DND-41 (cell line): Measurements from ENCODE around the gene PDPR.
"Not testable (repeated sequence)": the region's sequence is repeated elsewhere in the genome, so short reads cannot be mapped to it uniquely, and the experiment has no call there.

Experiments
- ATAC-seq: fragments of 200-7000 bp; cut with Tn5 transposase; 3 replicates; pipeline ENCODE4 v1.9.1; 2021; ENCODE audit warnings: low read depth; ENCODE audit not compliant: insufficient read depth
- DNase-seq: peaks from one replicate; pipeline ENCODE4 v3.0.0-alpha.2; 2020
- H2AFZ ChIP-seq: 2 replicates; pipeline ENCODE4 v1.6.0; 2012; ENCODE audit warnings: low read depth, low read length
- H3K27ac ChIP-seq: 2 replicates; pipeline ENCODE4 v1.5.1; 2012; ENCODE audit warnings: low read length, inconsistent platforms
- H3K27me3 ChIP-seq: fragments of 200-600 bp; sonication (generic); 2 replicates; pipeline ENCODE4 v1.6.0; 2012; ENCODE audit warnings: low read length, mild to moderate bottlenecking, inconsistent platforms; ENCODE audit not compliant: insufficient read depth, poor library complexity
- H3K36me3 ChIP-seq: 2 replicates; pipeline ENCODE4 v1.5.1; 2012; ENCODE audit warnings: low read length, inconsistent platforms; ENCODE audit not compliant: insufficient read depth
- H3K4me1 ChIP-seq: 2 replicates; pipeline ENCODE4 v1.5.1; 2012; ENCODE audit warnings: mild to moderate bottlenecking, low read length; ENCODE audit not compliant: insufficient read depth
- H3K4me2 ChIP-seq: 2 replicates; pipeline ENCODE4 v1.6.0; 2012; ENCODE audit warnings: mild to moderate bottlenecking, moderate library complexity, low read length, inconsistent platforms; ENCODE audit not compliant: insufficient read depth
- H3K4me3 ChIP-seq, 2 experiments: fragments of 200-600 bp in 1 of 2; shearing (Covaris generic) in 1 of 2; 2 replicates each; pipeline ENCODE4 v1.5.1; 2012 to 2016; ENCODE audit warnings: inconsistent platforms in 2 of 2, low read length in 2 of 2, mild to moderate bottlenecking in 2 of 2, low read depth in 1 of 2, moderate library complexity in 1 of 2
- H3K79me2 ChIP-seq: 2 replicates; pipeline ENCODE4 v1.6.0; 2012; ENCODE audit warnings: low read length, inconsistent platforms; ENCODE audit not compliant: insufficient read depth
- H3K9ac ChIP-seq: 2 replicates; pipeline ENCODE4 v1.6.0; 2012; ENCODE audit warnings: low read depth, mild to moderate bottlenecking, inconsistent platforms, low read length, moderate library complexity
- H3K9me3 ChIP-seq: 2 replicates; pipeline ENCODE4 v1.5.1; 2012; ENCODE audit warnings: low read length, moderate library complexity, mild to moderate bottlenecking, inconsistent platforms; ENCODE audit not compliant: insufficient read depth, severe bottlenecking
- H4K20me1 ChIP-seq: 2 replicates; pipeline ENCODE4 v1.6.0; 2012; ENCODE audit warnings: low read length; ENCODE audit not compliant: insufficient read depth

Gene PDPR

GRCh38 chr16:70113982-70114826 is at the start of gene PDPR:
TSS of gene PDPR (plus strand) at chr16:70114332. CDS start at chr16:70120493, 6,161 bp downstream.
- DNase-seq (peak; percentile 96), ATAC-seq (peak; percentile 93)
- Histone ChIP-seq H3K79me2 (peaks cover 33% of the 10 kb centered on the region), H3K4me2 (peak within 1 kb of the TSS; percentile 74), H3K9ac (peak within 1 kb of the TSS; percentile 71), H3K4me1 (peaks cover 14% of the 10 kb centered on the region), H3K27ac (peak within 1 kb of the TSS; percentile 68), H4K20me1 (peaks cover 10% of the 10 kb centered on the region; the same call in 1 of the 2 replicates), H3K4me3 (peak within 1 kb of the TSS; percentile 81 to 96; a peak in 3 of 4 replicates), H2AFZ (peak within 1 kb of the TSS; percentile 80)
- not testable (repeated sequence) for H3K27me3 ChIP-seq, H3K36me3 ChIP-seq, H3K9me3 ChIP-seq

- peak overlapping the region; percentile 36; the same call in 1 of the 2 replicates for H3K27ac ChIP-seq
- peak; percentile 13; the same call in 1 of the 3 replicates for ATAC-seq
- H3K9ac ChIP-seq: peak overlapping the region; percentile 64
- not testable (repeated sequence) for H4K20me1 ChIP-seq, H3K9me3 ChIP-seq, H3K36me3 ChIP-seq, H3K27me3 ChIP-seq
- H2AFZ ChIP-seq: peak overlapping the region; percentile 67
- peak overlapping the region; percentile 91 for H3K4me2 ChIP-seq
- peak; percentile 33 for DNase-seq
- peaks cover 17% of the 10 kb centered on the region for H3K4me1 ChIP-seq
- H3K4me3 ChIP-seq: peak overlapping the region; percentile 40 to 66; a peak in 3 of 4 replicates
- H3K79me2 ChIP-seq: peaks cover 10% of the 10 kb centered on the region
These were observed 49.2 kb upstream of the PDPR start for GRCh38 chr16:70064841-70065370.

GRCh38 chr16:70065376-70065745 is 48.8 kb upstream of the PDPR start:
- ATAC-seq: peak; percentile 68
- Histone ChIP-seq H3K4me1 (peaks cover 17% of the 10 kb centered on the region), H3K4me3 (peak overlapping the region; percentile 40 to 66; a peak in 3 of 4 replicates), H3K27ac (peak overlapping the region; percentile 36; the same call in 1 of the 2 replicates), H3K4me2 (peak overlapping the region; percentile 91), H3K79me2 (peaks cover 10% of the 10 kb centered on the region), H2AFZ (peak overlapping the region; percentile 67), H3K9ac (peak overlapping the region; percentile 64)
- not testable (repeated sequence) for H3K36me3 ChIP-seq, H3K9me3 ChIP-seq, DNase-seq, H4K20me1 ChIP-seq, H3K27me3 ChIP-seq

GRCh38 chr16:70065746-70066658 is 48.1 kb upstream of the PDPR start:
- Histone ChIP-seq H3K9ac (peak overlapping the region; percentile 64), H3K4me3 (peak overlapping the region; percentile 40 to 66; a peak in 3 of 4 replicates), H3K27ac (peak overlapping the region; percentile 16; the same call in 1 of the 2 replicates), H3K4me2 (peak overlapping the region; percentile 91), H3K4me1 (peaks cover 17% of the 10 kb centered on the region), H3K79me2 (peaks cover 10% of the 10 kb centered on the region), H2AFZ (peak overlapping the region; percentile 67)
- H4K20me1 ChIP-seq, H3K36me3 ChIP-seq, H3K9me3 ChIP-seq, H3K27me3 ChIP-seq: not testable (repeated sequence)
- ATAC-seq (peak; percentile 89), DNase-seq (peak; percentile 79)

- not testable (repeated sequence) for ATAC-seq, H4K20me1 ChIP-seq, H3K27ac ChIP-seq, H3K4me3 ChIP-seq, H3K36me3 ChIP-seq, H3K27me3 ChIP-seq, DNase-seq, H3K9me3 ChIP-seq, H3K9ac ChIP-seq
- H3K79me2 ChIP-seq: peaks cover 10% of the 10 kb centered on the region
- H3K4me2 ChIP-seq: peak overlapping the region; percentile 91; the same call in 1 of the 2 replicates
- H2AFZ ChIP-seq: 0 out of 2 replicates have a peak overlapping the region, but pooled peaks have one; percentile 16
- peaks cover 17% of the 10 kb centered on the region for H3K4me1 ChIP-seq
These were observed 47.4 kb upstream of the PDPR start for GRCh38 chr16:70066751-70067150.

- not testable (repeated sequence) for H3K9ac ChIP-seq, ATAC-seq, H3K4me3 ChIP-seq, DNase-seq, H3K27ac ChIP-seq, H3K9me3 ChIP-seq, H3K4me2 ChIP-seq, H3K36me3 ChIP-seq, H3K79me2 ChIP-seq, H4K20me1 ChIP-seq, H2AFZ ChIP-seq, H3K4me1 ChIP-seq, H3K27me3 ChIP-seq
These were observed 35.1 kb upstream of the PDPR start for GRCh38 chr16:70079081-70079480.

- DNase-seq, H3K4me3 ChIP-seq, H3K4me2 ChIP-seq, H3K27me3 ChIP-seq, H3K9me3 ChIP-seq, H3K27ac ChIP-seq, H3K36me3 ChIP-seq, H3K79me2 ChIP-seq, H4K20me1 ChIP-seq, H3K4me1 ChIP-seq, H3K9ac ChIP-seq, ATAC-seq, H2AFZ ChIP-seq: not testable (repeated sequence)
These were observed 32.9 kb upstream of the PDPR start for GRCh38 chr16:70081219-70081618.
